Lower leg skin (tissue), 3 donors: Measurements from ENCODE around the gene FOXR1.
"Not testable (repeated sequence)": the region's sequence is repeated elsewhere in the genome, so short reads cannot be mapped to it uniquely, and the experiment has no call there.

Experiments
- POLR2A ChIP-seq, 2 donors: fragments of 450-650 bp; IDR thresholded peaks; one replicate each; pipeline ENCODE4 v1.6.1; 2016 to 2017; ENCODE audit warnings: antibody characterized with exemption in 2 of 2, mild to moderate bottlenecking in 1 of 2, moderate library complexity in 1 of 2
- TF ChIP-seq, protein P1 (sequence below), 3 donors: fragments of 450-650 bp; IDR thresholded peaks; one replicate each; pipeline ENCODE4 v1.5.1; 2016; ENCODE audit warnings: antibody characterized with exemption in 3 of 3, mild to moderate bottlenecking in 3 of 3, moderate library complexity in 2 of 3

DNA sequence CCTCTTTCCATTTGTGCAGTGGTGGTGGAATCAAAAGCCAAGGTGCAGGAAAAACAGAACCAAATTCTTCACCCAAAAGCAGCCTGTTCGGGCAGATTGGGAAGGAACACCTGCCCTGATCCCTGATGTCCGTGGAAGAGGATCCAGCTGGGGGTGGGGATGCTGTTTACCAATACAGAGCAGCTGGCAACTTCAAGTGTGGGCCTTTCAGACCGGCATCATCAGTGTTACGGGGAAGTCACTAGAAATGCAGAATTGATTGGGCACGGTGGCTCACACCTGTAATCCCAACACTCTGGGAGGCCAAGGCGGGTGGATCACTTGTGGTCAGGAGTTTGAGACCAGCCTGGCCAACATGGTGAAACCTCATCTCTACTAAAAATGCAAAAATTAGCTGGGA is 17.6 kb upstream of the FOXR1 start:
- TF ChIP-seq, protein P1, sequence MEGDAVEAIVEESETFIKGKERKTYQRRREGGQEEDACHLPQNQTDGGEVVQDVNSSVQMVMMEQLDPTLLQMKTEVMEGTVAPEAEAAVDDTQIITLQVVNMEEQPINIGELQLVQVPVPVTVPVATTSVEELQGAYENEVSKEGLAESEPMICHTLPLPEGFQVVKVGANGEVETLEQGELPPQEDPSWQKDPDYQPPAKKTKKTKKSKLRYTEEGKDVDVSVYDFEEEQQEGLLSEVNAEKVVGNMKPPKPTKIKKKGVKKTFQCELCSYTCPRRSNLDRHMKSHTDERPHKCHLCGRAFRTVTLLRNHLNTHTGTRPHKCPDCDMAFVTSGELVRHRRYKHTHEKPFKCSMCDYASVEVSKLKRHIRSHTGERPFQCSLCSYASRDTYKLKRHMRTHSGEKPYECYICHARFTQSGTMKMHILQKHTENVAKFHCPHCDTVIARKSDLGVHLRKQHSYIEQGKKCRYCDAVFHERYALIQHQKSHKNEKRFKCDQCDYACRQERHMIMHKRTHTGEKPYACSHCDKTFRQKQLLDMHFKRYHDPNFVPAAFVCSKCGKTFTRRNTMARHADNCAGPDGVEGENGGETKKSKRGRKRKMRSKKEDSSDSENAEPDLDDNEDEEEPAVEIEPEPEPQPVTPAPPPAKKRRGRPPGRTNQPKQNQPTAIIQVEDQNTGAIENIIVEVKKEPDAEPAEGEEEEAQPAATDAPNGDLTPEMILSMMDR (IDR thresholded peaks at IDR 0.05) = not testable (repeated sequence)
- not testable (repeated sequence) for TF ChIP-seq POLR2A (IDR thresholded peaks at IDR 0.05)
